SK-N-SH treated with all-trans-retinoic acid at 6 μM for 48 hours (cell line): ENCODE results near the gene EIF3M.

Experiments
- ARNTL ChIP-seq: fragments of 450-650 bp; formaldehyde crosslinking; IDR thresholded peaks from 2 replicates; pipeline ENCODE4 v1.5.0; 2020; ENCODE audit warnings: low read depth, mild to moderate bottlenecking, moderate library complexity, borderline replicate concordance
- BACH2 ChIP-seq: fragments of 250-450 bp; sonication (Bioruptor Pico); IDR thresholded peaks from 2 replicates; pipeline ENCODE4 v1.9.0; 2021; ENCODE audit warnings: mild to moderate bottlenecking, borderline replicate concordance
- CSDC2 ChIP-seq: fragments of 250-450 bp; sonication (Bioruptor Pico); IDR thresholded peaks from 2 replicates; pipeline ENCODE4 v1.5.0; 2020; ENCODE audit warnings: mild to moderate bottlenecking, moderate library complexity
- ESRRG ChIP-seq: fragments of 250-450 bp; sonication (Bioruptor Pico); IDR thresholded peaks from 2 replicates; pipeline ENCODE4 v1.6.1; 2021; ENCODE audit warnings: mild to moderate bottlenecking
- GLIS3 ChIP-seq: fragments of 250-450 bp; sonication (Bioruptor Pico); IDR thresholded peaks from 2 replicates; pipeline ENCODE4 v1.5.0; 2020; ENCODE audit warnings: mild to moderate bottlenecking, moderate library complexity
- ISL1 ChIP-seq: fragments of 250-450 bp; sonication (Bioruptor Pico); IDR thresholded peaks from 2 replicates; pipeline ENCODE4 v2.1.2; 2022; ENCODE audit warnings: mild to moderate bottlenecking, moderate library complexity
- PATZ1 ChIP-seq: fragments of 250-450 bp; sonication (Bioruptor Pico); IDR thresholded peaks from 2 replicates; pipeline ENCODE4 v1.8.0; 2020; ENCODE audit warnings: mild to moderate bottlenecking, moderate library complexity, borderline replicate concordance
- TSHZ2 ChIP-seq: fragments of 250-450 bp; sonication (Bioruptor Pico); IDR thresholded peaks from 2 replicates; pipeline ENCODE4 v1.5.0; 2020; ENCODE audit warnings: mild to moderate bottlenecking, moderate library complexity
- ZFP3 ChIP-seq: fragments of 250-450 bp; sonication (Bioruptor Pico); IDR thresholded peaks from 2 replicates; pipeline ENCODE4 v1.5.0; 2020; ENCODE audit warnings: mild to moderate bottlenecking, moderate library complexity
- ZFP30 ChIP-seq: fragments of 450-650 bp; formaldehyde crosslinking; IDR thresholded peaks from 2 replicates; pipeline ENCODE4 v1.5.0; 2022; ENCODE audit warnings: mild to moderate bottlenecking, moderate library complexity
- TF ChIP-seq, protein P1 (sequence below): fragments of 250-450 bp; sonication (Bioruptor Pico); IDR thresholded peaks from 2 replicates; pipeline ENCODE4 v1.5.1; 2021; ENCODE audit warnings: mild to moderate bottlenecking, moderate library complexity

DNA sequence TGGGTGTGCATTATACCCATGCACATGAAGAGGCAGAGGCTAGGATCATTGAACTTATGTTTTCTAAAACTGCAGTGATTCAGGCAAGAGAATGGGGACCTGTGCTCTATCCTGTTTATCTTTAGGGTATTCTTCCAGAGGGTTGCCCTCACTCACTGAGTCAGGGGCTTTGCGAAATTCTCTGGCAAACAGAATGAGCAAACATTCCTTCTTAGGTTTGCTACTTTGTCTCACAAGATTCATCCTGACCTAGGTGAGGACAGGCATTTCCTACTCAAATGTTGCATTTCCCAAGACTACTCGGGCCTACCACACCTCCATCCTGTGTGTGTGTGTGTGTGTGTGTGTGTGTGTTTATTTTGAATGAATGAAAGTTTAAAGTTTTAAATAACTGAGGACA, 2.7 kb upstream of the EIF3M start:
- TF ChIP-seq BACH2 (no peak), ESRRG (CRISPR knock-in tag) (no peak), CSDC2 (CRISPR knock-in tag) (no peak), TSHZ2 (no peak), ZFP3 (CRISPR knock-in tag) (no peak), ARNTL (CRISPR knock-in tag) (no peak), ISL1 (no peak), PATZ1 (no peak), GLIS3 (CRISPR knock-in tag) (no peak), ZFP30 (no peak)
- TF ChIP-seq, protein P1, sequence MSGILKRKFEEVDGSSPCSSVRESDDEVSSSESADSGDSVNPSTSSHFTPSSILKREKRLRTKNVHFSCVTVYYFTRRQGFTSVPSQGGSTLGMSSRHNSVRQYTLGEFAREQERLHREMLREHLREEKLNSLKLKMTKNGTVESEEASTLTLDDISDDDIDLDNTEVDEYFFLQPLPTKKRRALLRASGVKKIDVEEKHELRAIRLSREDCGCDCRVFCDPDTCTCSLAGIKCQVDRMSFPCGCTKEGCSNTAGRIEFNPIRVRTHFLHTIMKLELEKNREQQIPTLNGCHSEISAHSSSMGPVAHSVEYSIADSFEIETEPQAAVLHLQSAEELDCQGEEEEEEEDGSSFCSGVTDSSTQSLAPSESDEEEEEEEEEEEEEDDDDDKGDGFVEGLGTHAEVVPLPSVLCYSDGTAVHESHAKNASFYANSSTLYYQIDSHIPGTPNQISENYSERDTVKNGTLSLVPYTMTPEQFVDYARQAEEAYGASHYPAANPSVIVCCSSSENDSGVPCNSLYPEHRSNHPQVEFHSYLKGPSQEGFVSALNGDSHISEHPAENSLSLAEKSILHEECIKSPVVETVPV (CRISPR knock-in tag) = no peak
